Stimulated activated CD8-positive, alpha-beta memory T cell treated with anti-CD3 and anti-CD28 coated beads, Interleukin-12 subunit alpha, Interleukin-12 subunit beta, amount 100 ng/mL, for 4 hours (primary cell): ENCODE results near the gene NME7.
"Not testable (repeated sequence)": the region's sequence is repeated elsewhere in the genome, so short reads cannot be mapped to it uniquely, and the experiment has no call there.

Experiments used
- DNase-seq: peaks from one replicate; pipeline ENCODE4 v3.0.0-alpha.2; 2020; ENCODE audit warnings: low read depth

Gene NME7

GRCh38 chr1:169342096-169342495 is 25.5 kb downstream of the NME7 start:
- DNase-seq = not testable (repeated sequence)

- no peak for DNase-seq
Measured at GRCh38 chr1:169340882-169341281, 26.7 kb downstream of the NME7 start.

- DNase-seq = no peak
Measured at GRCh38 chr1:169339773-169340172, 27.8 kb downstream of the NME7 start.

- no peak for DNase-seq
Measured at GRCh38 chr1:169338617-169339016, 29.0 kb downstream of the NME7 start.

GRCh38 chr1:169336947-169337715 is 30.5 kb downstream of the NME7 start:
- DNase-seq = not testable (repeated sequence)

GRCh38 chr1:169334727-169335126 is 32.9 kb downstream of the NME7 start:
- not testable (repeated sequence) for DNase-seq

- no peak for DNase-seq
Measured at GRCh38 chr1:169330927-169331326, 36.7 kb downstream of the NME7 start.

GRCh38 chr1:169329383-169329782 is 38.2 kb downstream of the NME7 start:
- DNase-seq = no peak

GRCh38 chr1:169327875-169328274 is 39.7 kb downstream of the NME7 start:
- DNase-seq = no peak

- no peak for DNase-seq
Measured at GRCh38 chr1:169326956-169327268, 40.7 kb downstream of the NME7 start.

- no peak for DNase-seq
Measured at GRCh38 chr1:169326261-169326955, 41.2 kb downstream of the NME7 start.

- DNase-seq = no peak
Measured at GRCh38 chr1:169325117-169325516, 42.5 kb downstream of the NME7 start.

- no peak for DNase-seq
Measured at GRCh38 chr1:169322138-169322537, 45.5 kb downstream of the NME7 start.

GRCh38 chr1:169321539-169321938 is 46.1 kb downstream of the NME7 start:
- DNase-seq = no peak

- no peak for DNase-seq
Measured at GRCh38 chr1:169318536-169319244, 48.9 kb downstream of the NME7 start.

- no peak for DNase-seq
Measured at GRCh38 chr1:169316556-169316955, 51.0 kb downstream of the NME7 start.

GRCh38 chr1:169312084-169312954 is 55.3 kb downstream of the NME7 start:
- no peak for DNase-seq

- no peak for DNase-seq
Measured at GRCh38 chr1:169309178-169310166, 58.1 kb downstream of the NME7 start.

GRCh38 chr1:169308313-169309039 is 59.1 kb downstream of the NME7 start:
- DNase-seq = no peak

- no peak for DNase-seq
Measured at GRCh38 chr1:169307176-169307575, 60.4 kb downstream of the NME7 start.
